NT2/D1 (cell line): ENCODE results near the gene GPATCH2.

ENCODE experiments used
- YY1 ChIP-seq: IDR thresholded peaks from 2 replicates; pipeline ENCODE4 v1.6.1; 2011; ENCODE audit not compliant: insufficient read length, insufficient read depth
- ZNF274 ChIP-seq: IDR thresholded peaks from 2 replicates; pipeline ENCODE4 v1.6.1; 2011; ENCODE audit warnings: mild to moderate bottlenecking, low read depth, low read length

DNA sequence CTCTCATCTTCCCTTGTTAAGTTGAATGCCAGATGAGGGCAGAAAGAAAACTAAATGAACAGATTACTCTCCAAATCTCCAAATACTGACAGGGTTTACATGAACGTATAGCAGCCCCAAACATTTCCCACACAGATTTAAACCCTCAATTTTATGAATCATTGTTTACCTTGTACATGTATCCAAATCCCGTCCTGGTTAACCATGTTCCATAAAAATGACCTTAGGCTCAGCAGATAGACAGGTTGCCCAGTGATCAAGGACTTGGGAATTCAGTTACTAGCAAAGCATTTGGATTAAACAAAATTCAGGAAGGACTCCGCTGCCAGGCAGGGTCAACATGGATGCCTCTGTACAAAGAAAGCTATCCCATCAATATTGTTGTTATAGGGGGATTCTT is 213.5 kb downstream of the GPATCH2 start:
- TF ChIP-seq ZNF274, result no peak
- no peak for TF ChIP-seq YY1
